RWPE1 (cell line): ENCODE results near the gene PTPN1.

Experiments
- CTCF ChIA-PET: fragments of 350-600 bp; sonication (Branson Sonifier 250); formaldehyde crosslinking; extraction: SDS; loops from one replicate; lab custom pipeline; 2021; lab: Yijun Ruan, JAX
- POLR2A ChIA-PET: fragments of 400-600 bp; formaldehyde crosslinking; extraction: SDS; loops from one replicate; lab custom pipeline; 2020; ENCODE audit warnings: antibody characterized with exemption; ENCODE audit not compliant: low non-redundant PET; lab: Yijun Ruan, JAX
- DNase-seq: peaks from one replicate; pipeline ENCODE4 v3.0.0; 2012; ENCODE audit warnings: low spot score
- H3K27ac ChIP-seq: fragments of 450-650 bp; 2 replicates; pipeline ENCODE4 v1.5.1; 2017
- CTCF ChIP-seq: fragments of 450-650 bp; conservative IDR thresholded peaks from 2 replicates; pipeline ENCODE4 v1.5.1; 2017; ENCODE audit warnings: low read depth, mild to moderate bottlenecking

PTPN1 gene

GRCh38 chr20:50585678-50586077, 75.5 kb downstream of the PTPN1 start:
- peak overlapping the region; percentile 97 for H3K27ac ChIP-seq
- TF ChIP-seq CTCF = no peak
- POLR2A ChIA-PET = no interaction called here
- CTCF ChIA-PET = interaction anchor here (0.6 to 2.3 kb wide), 2 partner anchors 10 to 467 kb away, joined by 3 to 11 read pairs; no protein-coding TSS in a partner anchor
- DNase-seq = no peak

DNA sequence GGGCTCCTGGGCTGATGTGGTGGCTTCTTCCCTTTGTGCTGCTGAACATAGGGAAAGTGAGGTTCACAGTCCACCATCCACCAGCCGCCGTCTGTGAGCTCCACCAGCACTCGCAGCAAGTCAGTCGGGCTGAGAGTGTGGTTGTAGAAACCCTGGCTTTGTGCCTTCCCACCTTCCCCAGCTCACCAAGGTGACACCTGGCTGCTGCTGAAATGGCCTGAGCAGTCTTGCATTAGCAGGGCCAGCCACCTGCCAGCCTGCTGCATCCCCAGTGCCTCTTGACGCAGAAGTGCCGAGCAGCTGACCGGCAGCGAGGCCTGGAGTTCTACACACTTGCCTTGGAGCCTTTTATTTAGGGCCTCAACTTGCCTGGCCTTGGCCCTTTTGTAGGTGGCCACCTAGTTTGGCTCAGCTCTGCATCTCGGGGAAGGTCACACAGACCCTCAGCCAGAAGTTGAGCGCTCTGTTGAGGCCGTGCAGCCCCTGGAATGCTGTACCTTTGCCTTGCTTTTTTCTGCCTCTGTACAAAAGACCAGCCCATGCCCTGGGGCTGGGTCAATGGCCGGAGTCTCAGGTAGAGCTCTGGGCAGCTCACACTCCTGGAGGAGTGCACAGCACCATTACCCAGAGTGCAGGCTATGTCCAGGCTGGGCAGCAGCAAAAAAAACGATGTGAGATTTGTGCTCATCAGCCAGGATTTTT, 76.5 kb downstream of the PTPN1 start:
- CTCF ChIA-PET = interaction anchor here (0.5 to 2.3 kb wide), 12 partner anchors 10 to 401 kb away, joined by 3 to 11 read pairs (median 4); no protein-coding TSS in a partner anchor
- POLR2A ChIA-PET = no interaction called here
- DNase-seq = no peak
- TF ChIP-seq CTCF = no peak
- H3K27ac ChIP-seq = peak overlapping the region; percentile 97

DNA sequence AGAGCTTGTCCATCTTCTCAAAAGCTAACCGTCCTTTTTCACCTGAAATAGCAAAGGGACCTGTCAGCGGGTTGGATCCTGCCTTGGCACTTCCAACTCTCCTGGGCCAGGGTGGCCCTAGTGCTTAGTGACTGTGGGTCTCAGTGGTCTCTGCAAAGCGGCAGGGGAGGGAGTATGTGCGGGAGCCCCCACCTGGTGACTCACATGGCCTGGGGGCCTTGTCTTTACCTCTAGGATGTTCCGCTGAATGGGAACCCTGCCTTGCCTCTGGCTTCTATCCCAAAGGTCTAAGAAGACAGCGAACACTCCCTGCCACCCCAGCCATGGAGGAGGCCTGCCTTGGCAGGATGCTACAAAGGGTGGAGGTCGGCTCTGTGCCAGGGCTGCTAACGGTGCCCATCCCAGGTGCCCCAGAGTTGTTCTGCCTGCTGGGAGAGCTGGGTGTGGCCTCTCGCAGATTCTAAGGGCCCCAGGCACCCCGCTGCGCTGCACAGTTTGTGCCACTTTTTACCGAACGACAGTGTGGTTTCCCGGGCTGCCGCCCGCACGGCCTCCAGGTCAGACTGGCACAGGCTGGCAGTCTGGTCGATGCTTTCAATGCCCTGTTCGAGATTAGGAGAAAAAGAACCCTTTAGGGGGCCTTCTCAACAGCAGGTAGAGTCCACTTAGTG, 77.2 kb downstream of the PTPN1 start:
- peak overlapping the region; percentile 97 for H3K27ac ChIP-seq
- POLR2A ChIA-PET = no interaction called here
- CTCF ChIA-PET = interaction anchor here (0.6 to 2.3 kb wide), 18 partner anchors 9 to 1480 kb away, joined by 3 to 11 read pairs (median 4); no protein-coding TSS in a partner anchor
- peak; percentile 95 for DNase-seq
- TF ChIP-seq CTCF = no peak

GRCh38 chr20:50588034-50588736, 78.0 kb downstream of the PTPN1 start:
- DNase-seq = peak; percentile 92
- TF ChIP-seq CTCF = peak; percentile 99
- H3K27ac ChIP-seq = peak overlapping the region; percentile 97
- CTCF ChIA-PET = interaction anchor here (0.5 to 2.1 kb wide), 30 partner anchors 9 to 467 kb away, joined by 3 to 10 read pairs (median 4); no protein-coding TSS in a partner anchor
- POLR2A ChIA-PET = no interaction called here

- DNase-seq = no peak
- TF ChIP-seq CTCF = no peak
- H3K27ac ChIP-seq = peak overlapping the region; percentile 97
- ChIA-PET CTCF (interaction anchor here (0.7 to 1.2 kb wide), 2 partner anchors 160 to 203 kb away, joined by 3 to 5 read pairs; no protein-coding TSS in a partner anchor), POLR2A (no interaction called here)
Measured at GRCh38 chr20:50589548-50590347, 79.6 kb downstream of the PTPN1 start.

DNA sequence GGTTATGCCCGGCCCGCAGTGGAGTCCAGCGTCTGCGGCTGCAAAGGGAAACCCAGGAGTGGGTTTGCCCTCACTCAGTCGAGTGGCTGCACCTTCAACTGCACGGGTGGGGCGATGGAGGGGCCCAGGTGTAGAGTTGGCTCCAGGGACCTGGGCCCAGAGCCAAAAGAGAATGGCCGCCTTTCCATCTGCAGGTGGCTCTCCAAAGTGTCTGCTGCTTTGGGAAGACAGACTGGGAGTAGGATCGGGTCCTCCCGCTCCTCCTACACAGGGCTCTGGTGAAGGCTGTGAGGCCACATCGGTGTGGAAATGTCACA, 80.1 kb downstream of the PTPN1 start:
- POLR2A ChIA-PET = no interaction called here
- no peak for DNase-seq
- no peak for TF ChIP-seq CTCF
- CTCF ChIA-PET = no interaction called here
- H3K27ac ChIP-seq = peak overlapping the region; percentile 97
